ENCODE results near the gene DNAJB8.
A peak's percentile ranks its signal among the peaks of the same experiment; 100 is the strongest.

The DNAJB8 gene

DNA sequence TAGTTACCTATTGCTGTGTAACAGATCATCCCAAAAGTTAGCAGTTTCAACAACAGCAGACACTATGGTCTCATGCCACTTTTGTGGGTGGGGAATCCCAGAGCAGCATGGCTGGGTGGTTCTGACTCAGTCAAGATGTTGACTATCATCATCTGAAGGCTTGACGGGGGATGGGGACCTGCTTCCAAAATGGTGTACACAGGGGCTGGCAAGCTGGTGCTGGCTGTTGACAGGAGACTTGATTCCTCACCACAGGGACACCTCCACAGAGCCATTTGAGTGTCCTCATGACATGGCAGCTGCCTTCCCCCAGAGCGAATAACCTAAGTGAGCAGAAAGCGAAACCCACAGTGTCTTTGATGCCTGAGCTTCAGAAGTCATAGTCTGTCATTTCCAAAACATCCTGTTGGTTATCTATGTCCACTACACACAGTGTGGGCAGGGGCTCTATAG is 19.1 kb downstream of the DNAJB8 start:
- DNase-seq (ENCODE audit: low spot score), result peak; percentile 67
- peaks cover 12% of the 10 kb centered on the region for H3K27me3 Mint-ChIP-seq (ENCODE audit: low read depth)
- no peak overlapping the region for H3K4me3 Mint-ChIP-seq
- peaks cover 10% of the 10 kb centered on the region for H3K36me3 Mint-ChIP-seq (ENCODE audit: low read depth)
- peaks cover 34% of the 10 kb centered on the region for H3K9me3 Mint-ChIP-seq
- H3K4me1 Mint-ChIP-seq (ENCODE audit: low read depth), result peaks cover 16% of the 10 kb centered on the region
- peak overlapping the region; percentile 42 for H3K27ac Mint-ChIP-seq

- Mint-ChIP-seq H3K27me3 (ENCODE audit: low read depth) (peaks cover 12% of the 10 kb centered on the region), H3K9me3 (peaks cover 34% of the 10 kb centered on the region), H3K36me3 (ENCODE audit: low read depth) (peaks cover 10% of the 10 kb centered on the region), H3K4me1 (ENCODE audit: low read depth) (peaks cover 16% of the 10 kb centered on the region), H3K27ac (no peak overlapping the region), H3K4me3 (no peak overlapping the region)
- DNase-seq (ENCODE audit: low spot score), result no peak
Measured at GRCh38 chr3:128446821-128447220, 19.9 kb downstream of the DNAJB8 start.

DNA sequence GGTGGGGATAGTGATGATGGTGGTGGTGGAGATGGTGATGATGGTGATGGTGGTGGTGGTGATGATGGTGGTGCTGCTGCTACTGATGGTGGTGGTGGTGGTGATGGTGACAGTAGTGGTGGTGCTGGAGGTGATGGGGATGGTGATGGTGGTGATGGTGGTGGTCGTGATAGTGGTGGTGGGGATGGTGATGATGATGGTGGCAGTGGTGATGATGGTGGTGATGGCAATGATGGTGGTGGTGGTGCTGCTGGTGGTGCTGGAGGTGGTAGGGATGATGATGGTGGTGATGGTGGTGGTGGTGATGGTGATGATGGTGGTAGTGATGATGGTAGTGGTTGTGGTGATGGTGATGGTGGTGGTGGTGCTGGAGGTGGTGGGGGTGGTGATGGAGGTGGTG is 21.3 kb downstream of the DNAJB8 start:
- no peak for DNase-seq (ENCODE audit: low spot score)
- peaks cover 32% of the 10 kb centered on the region for H3K9me3 Mint-ChIP-seq
- peaks cover 10% of the 10 kb centered on the region for H3K36me3 Mint-ChIP-seq (ENCODE audit: low read depth)
- no peak overlapping the region for H3K27ac Mint-ChIP-seq
- peaks cover 12% of the 10 kb centered on the region for H3K27me3 Mint-ChIP-seq (ENCODE audit: low read depth)
- H3K4me3 Mint-ChIP-seq, result no peak overlapping the region
- H3K4me1 Mint-ChIP-seq (ENCODE audit: low read depth), result peaks cover 16% of the 10 kb centered on the region

DNA sequence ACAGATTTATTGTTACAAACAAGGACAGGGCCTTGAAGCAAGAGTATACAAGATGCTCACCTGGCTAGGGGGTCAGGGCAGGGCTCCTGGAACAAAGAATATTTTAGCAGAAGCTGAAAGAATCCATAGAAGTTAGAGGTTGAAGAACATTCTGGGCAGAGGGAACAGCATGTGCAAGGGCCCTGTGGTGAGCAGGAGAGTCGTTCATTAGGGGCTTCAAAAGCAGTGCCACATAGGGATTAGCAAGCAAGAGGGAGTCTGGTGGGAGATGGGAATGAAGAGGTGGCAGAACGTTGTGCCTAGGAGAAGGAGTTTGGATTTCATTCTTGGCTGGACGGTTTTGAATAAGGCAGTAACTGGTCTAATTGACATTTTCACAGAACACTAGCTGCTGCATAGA is 22.9 kb downstream of the DNAJB8 start:
- peaks cover 19% of the 10 kb centered on the region for H3K27me3 Mint-ChIP-seq (ENCODE audit: low read depth)
- no peak overlapping the region for H3K27ac Mint-ChIP-seq
- DNase-seq (ENCODE audit: low spot score), result no peak
- H3K4me1 Mint-ChIP-seq (ENCODE audit: low read depth), result peaks cover 12% of the 10 kb centered on the region
- peaks cover 30% of the 10 kb centered on the region for H3K9me3 Mint-ChIP-seq
- peaks cover 10% of the 10 kb centered on the region for H3K36me3 Mint-ChIP-seq (ENCODE audit: low read depth)
- no peak overlapping the region for H3K4me3 Mint-ChIP-seq

- Mint-ChIP-seq H3K9me3 (peaks cover 24% of the 10 kb centered on the region), H3K36me3 (ENCODE audit: low read depth) (peaks cover 6% of the 10 kb centered on the region), H3K27me3 (ENCODE audit: low read depth) (peaks cover 19% of the 10 kb centered on the region), H3K4me3 (no peak overlapping the region), H3K4me1 (ENCODE audit: low read depth) (peaks cover 6% of the 10 kb centered on the region), H3K27ac (no peak overlapping the region)
- no peak for DNase-seq (ENCODE audit: low spot score)
Measured at GRCh38 chr3:128442949-128443348, 23.7 kb downstream of the DNAJB8 start.

GRCh38 chr3:128442070-128442469 is 24.6 kb downstream of the DNAJB8 start:
- H3K9me3 Mint-ChIP-seq, result peaks cover 18% of the 10 kb centered on the region
- peaks cover under 1% of the 10 kb centered on the region for H3K4me1 Mint-ChIP-seq (ENCODE audit: low read depth)
- H3K4me3 Mint-ChIP-seq, result no peak overlapping the region
- H3K27ac Mint-ChIP-seq, result no peak overlapping the region
- peaks cover 2% of the 10 kb centered on the region for H3K36me3 Mint-ChIP-seq (ENCODE audit: low read depth)
- DNase-seq (ENCODE audit: low spot score), result no peak
- H3K27me3 Mint-ChIP-seq (ENCODE audit: low read depth), result peaks cover 22% of the 10 kb centered on the region

DNA sequence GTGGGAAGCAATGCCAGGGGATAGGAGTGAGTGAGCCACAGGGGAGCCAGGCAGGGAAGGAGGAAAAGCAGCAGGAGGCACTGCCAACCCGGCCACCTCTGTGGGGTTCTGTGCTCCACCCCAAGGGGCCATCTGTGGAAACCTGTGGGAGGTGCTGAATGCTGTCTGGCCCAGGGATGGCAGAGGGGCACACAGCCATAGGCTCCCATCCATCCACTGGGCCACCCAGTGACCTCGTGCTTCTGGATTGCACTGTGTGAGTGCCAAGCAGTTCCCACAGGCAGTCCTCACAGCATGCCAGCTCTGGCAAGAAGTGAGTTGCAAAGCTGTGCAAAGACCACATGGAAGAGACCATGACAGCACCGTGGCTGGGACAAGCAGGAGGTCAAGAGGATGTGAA is 27.5 kb downstream of the DNAJB8 start:
- Mint-ChIP-seq H3K36me3 (ENCODE audit: low read depth) (no peaks in the 10 kb centered on the region), H3K4me3 (no peak overlapping the region), H3K4me1 (ENCODE audit: low read depth) (no peaks in the 10 kb centered on the region), H3K27me3 (ENCODE audit: low read depth) (peaks cover 31% of the 10 kb centered on the region), H3K9me3 (no peaks in the 10 kb centered on the region), H3K27ac (no peak overlapping the region)
- DNase-seq (ENCODE audit: low spot score), result no peak

GRCh38 chr3:128438488-128439072 is 28.1 kb downstream of the DNAJB8 start:
- H3K4me1 Mint-ChIP-seq (ENCODE audit: low read depth), result no peaks in the 10 kb centered on the region
- H3K27me3 Mint-ChIP-seq (ENCODE audit: low read depth), result peaks cover 36% of the 10 kb centered on the region
- no peaks in the 10 kb centered on the region for H3K9me3 Mint-ChIP-seq
- H3K36me3 Mint-ChIP-seq (ENCODE audit: low read depth), result no peaks in the 10 kb centered on the region
- H3K4me3 Mint-ChIP-seq, result no peak overlapping the region
- DNase-seq (ENCODE audit: low spot score), result no peak
- no peak overlapping the region for H3K27ac Mint-ChIP-seq

- Mint-ChIP-seq H3K4me3 (no peak overlapping the region), H3K9me3 (no peaks in the 10 kb centered on the region), H3K27me3 (ENCODE audit: low read depth) (peaks cover 46% of the 10 kb centered on the region), H3K27ac (no peak overlapping the region), H3K4me1 (ENCODE audit: low read depth) (no peaks in the 10 kb centered on the region), H3K36me3 (ENCODE audit: low read depth) (no peaks in the 10 kb centered on the region)
- no peak for DNase-seq (ENCODE audit: low spot score)
Measured at GRCh38 chr3:128436214-128436613, 30.5 kb downstream of the DNAJB8 start.

- peaks cover 52% of the 10 kb centered on the region for H3K27me3 Mint-ChIP-seq (ENCODE audit: low read depth)
- no peak overlapping the region for H3K4me3 Mint-ChIP-seq
- H3K4me1 Mint-ChIP-seq (ENCODE audit: low read depth), result no peaks in the 10 kb centered on the region
- H3K9me3 Mint-ChIP-seq, result no peaks in the 10 kb centered on the region
- no peak overlapping the region for H3K27ac Mint-ChIP-seq
- H3K36me3 Mint-ChIP-seq (ENCODE audit: low read depth), result no peaks in the 10 kb centered on the region
- DNase-seq (ENCODE audit: low spot score), result no peak
Measured at GRCh38 chr3:128435561-128435960, 31.1 kb downstream of the DNAJB8 start.

DNA sequence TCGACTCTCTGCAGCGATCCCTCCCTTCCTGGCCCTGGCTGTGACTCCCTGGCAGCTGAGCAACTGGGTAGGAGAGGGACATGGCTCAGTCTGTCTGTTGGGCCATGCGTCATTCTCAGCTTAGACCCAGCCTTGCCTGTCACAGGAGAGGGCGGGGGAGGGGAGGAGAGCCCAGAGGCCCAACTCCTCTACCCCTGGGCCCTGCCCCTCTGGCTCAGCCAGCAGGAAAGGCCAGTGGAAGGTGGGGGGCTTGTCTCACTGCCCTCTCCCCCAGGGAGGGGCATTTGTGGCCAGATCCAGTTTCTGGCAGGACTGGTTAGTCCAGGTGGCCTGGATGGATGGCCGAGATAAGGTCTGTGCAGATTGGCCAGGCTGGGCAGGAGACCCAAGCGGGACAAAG is 31.6 kb downstream of the DNAJB8 start:
- Mint-ChIP-seq H3K4me3 (no peak overlapping the region), H3K9me3 (no peaks in the 10 kb centered on the region), H3K27ac (no peak overlapping the region), H3K36me3 (ENCODE audit: low read depth) (no peaks in the 10 kb centered on the region), H3K27me3 (ENCODE audit: low read depth) (peaks cover 55% of the 10 kb centered on the region), H3K4me1 (ENCODE audit: low read depth) (no peaks in the 10 kb centered on the region)
- no peak for DNase-seq (ENCODE audit: low spot score)

DNA sequence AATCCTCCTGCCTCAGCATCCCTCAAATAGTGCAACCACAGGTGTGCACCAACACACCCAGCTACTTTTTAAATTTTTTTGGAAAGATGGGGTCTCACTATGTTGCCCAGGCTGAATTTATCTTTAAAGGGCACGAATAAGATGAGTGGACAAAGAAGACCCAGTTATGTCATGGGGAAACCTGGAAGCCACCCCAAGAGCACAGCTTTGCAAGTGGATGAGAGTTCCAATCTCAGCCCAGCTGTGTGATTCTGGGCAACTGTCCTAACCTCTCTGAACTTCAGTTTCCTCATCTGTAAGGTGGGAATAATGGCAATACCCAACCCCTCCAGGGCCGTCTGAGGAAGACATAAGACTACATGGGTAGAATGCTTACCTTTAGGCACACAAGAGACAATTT is 32.2 kb downstream of the DNAJB8 start:
- H3K36me3 Mint-ChIP-seq (ENCODE audit: low read depth), result no peaks in the 10 kb centered on the region
- H3K4me1 Mint-ChIP-seq (ENCODE audit: low read depth), result no peaks in the 10 kb centered on the region
- H3K4me3 Mint-ChIP-seq, result no peak overlapping the region
- no peaks in the 10 kb centered on the region for H3K9me3 Mint-ChIP-seq
- H3K27me3 Mint-ChIP-seq (ENCODE audit: low read depth), result peaks cover 54% of the 10 kb centered on the region
- H3K27ac Mint-ChIP-seq, result no peak overlapping the region
- DNase-seq (ENCODE audit: low spot score), result no peak

GRCh38 chr3:128433837-128434165 is 32.9 kb downstream of the DNAJB8 start:
- Mint-ChIP-seq H3K4me1 (ENCODE audit: low read depth) (no peaks in the 10 kb centered on the region), H3K36me3 (ENCODE audit: low read depth) (no peaks in the 10 kb centered on the region), H3K27ac (no peak overlapping the region), H3K4me3 (no peak overlapping the region), H3K9me3 (no peaks in the 10 kb centered on the region), H3K27me3 (ENCODE audit: low read depth) (peaks cover 51% of the 10 kb centered on the region)
- no peak for DNase-seq (ENCODE audit: low spot score)

GRCh38 chr3:128432971-128433836 is 33.5 kb downstream of the DNAJB8 start:
- Mint-ChIP-seq H3K27ac (no peak overlapping the region), H3K9me3 (no peaks in the 10 kb centered on the region), H3K4me3 (no peak overlapping the region), H3K27me3 (ENCODE audit: low read depth) (peaks cover 52% of the 10 kb centered on the region), H3K36me3 (ENCODE audit: low read depth) (no peaks in the 10 kb centered on the region), H3K4me1 (ENCODE audit: low read depth) (no peaks in the 10 kb centered on the region)
- no peak for DNase-seq (ENCODE audit: low spot score)

Measured in T-helper 2 cell treated with Interferon-gamma antibody and Interleukin-4, amounts not matched to agents 5 μg/mL and 100 μg/mL, for 36 hours (primary cell).